ENCODE measurements around the gene HABP4. TPM values are rescaled to one million over a fixed set of nuclear protein-coding genes. Genes with fewer than 3 reads are reported as not detected.

The HABP4 gene
- total and polyA plus RNA-seq, 2 donors from 2014 or later, result 20.9 to 37.5 TPM

- intact Hi-C loops (cut with DNase I), result no loop called here
Observed at GRCh38 chr9:96484521-96484931, 34.6 kb downstream of the HABP4 start.

GRCh38 chr9:96485280-96485679 lies 35.3 kb downstream of the HABP4 start:
- Histone ChIP-seq H3K36me3 (ENCODE audit: control insufficient read depth in 2 of 3, insufficient read depth in 3 of 3, low read length in 3 of 3) (peaks cover 4 to 32% (median 13%) of the 10 kb centered on the region in 3 donors), H3K9ac (ENCODE audit: low read length in 3 of 3) (no peak overlapping the region), H3K27me3 (ENCODE audit: control insufficient read depth, insufficient read depth, low read length) (no peaks in the 10 kb centered on the region), H3K27ac (ENCODE audit: low read depth in 2 of 2, low read length in 2 of 2) (no peak overlapping the region), H3K4me3 (ENCODE audit: low read length in 3 of 3) (no peak overlapping the region), H3K4me1 (ENCODE audit: control insufficient read depth in 2 of 3, insufficient read depth in 2 of 3, low read depth in 1 of 3, low read length in 3 of 3) (peaks cover 0 to 20% (median 5%) of the 10 kb centered on the region in 3 donors), H3K9me3 (ENCODE audit: control insufficient read depth in 2 of 3, insufficient read depth in 1 of 3, low read length in 3 of 3) (no peaks in the 10 kb centered on the region)
- TF ChIP-seq, protein P1, sequence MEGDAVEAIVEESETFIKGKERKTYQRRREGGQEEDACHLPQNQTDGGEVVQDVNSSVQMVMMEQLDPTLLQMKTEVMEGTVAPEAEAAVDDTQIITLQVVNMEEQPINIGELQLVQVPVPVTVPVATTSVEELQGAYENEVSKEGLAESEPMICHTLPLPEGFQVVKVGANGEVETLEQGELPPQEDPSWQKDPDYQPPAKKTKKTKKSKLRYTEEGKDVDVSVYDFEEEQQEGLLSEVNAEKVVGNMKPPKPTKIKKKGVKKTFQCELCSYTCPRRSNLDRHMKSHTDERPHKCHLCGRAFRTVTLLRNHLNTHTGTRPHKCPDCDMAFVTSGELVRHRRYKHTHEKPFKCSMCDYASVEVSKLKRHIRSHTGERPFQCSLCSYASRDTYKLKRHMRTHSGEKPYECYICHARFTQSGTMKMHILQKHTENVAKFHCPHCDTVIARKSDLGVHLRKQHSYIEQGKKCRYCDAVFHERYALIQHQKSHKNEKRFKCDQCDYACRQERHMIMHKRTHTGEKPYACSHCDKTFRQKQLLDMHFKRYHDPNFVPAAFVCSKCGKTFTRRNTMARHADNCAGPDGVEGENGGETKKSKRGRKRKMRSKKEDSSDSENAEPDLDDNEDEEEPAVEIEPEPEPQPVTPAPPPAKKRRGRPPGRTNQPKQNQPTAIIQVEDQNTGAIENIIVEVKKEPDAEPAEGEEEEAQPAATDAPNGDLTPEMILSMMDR (IDR thresholded peaks at IDR 0.05; ENCODE audit: borderline replicate concordance, extremely low read depth, insufficient read depth), result no peak
- no peak for DNase-seq
- intact Hi-C loops (cut with DNase I), result no loop called here
- no peak for FAIRE-seq

More at GRCh38 chr9:96484521-96484931, 34.6 kb downstream of the HABP4 start:
- DNase-seq (no peak), FAIRE-seq (no peak)
- Histone ChIP-seq H3K4me1 (ENCODE audit: control insufficient read depth in 2 of 3, insufficient read depth in 2 of 3, low read depth in 1 of 3, low read length in 3 of 3) (peaks cover 0 to 20% (median 5%) of the 10 kb centered on the region in 3 donors), H3K36me3 (ENCODE audit: control insufficient read depth in 2 of 3, insufficient read depth in 3 of 3, low read length in 3 of 3) (peaks cover 4 to 25% (median 7%) of the 10 kb centered on the region in 3 donors), H3K9me3 (ENCODE audit: control insufficient read depth in 2 of 3, insufficient read depth in 1 of 3, low read length in 3 of 3) (no peaks in the 10 kb centered on the region), H3K27me3 (ENCODE audit: control insufficient read depth, insufficient read depth, low read length) (no peaks in the 10 kb centered on the region), H3K27ac (ENCODE audit: low read depth in 2 of 2, low read length in 2 of 2) (no peak overlapping the region), H3K9ac (ENCODE audit: low read length in 3 of 3) (no peak overlapping the region), H3K4me3 (ENCODE audit: low read length in 3 of 3) (no peak overlapping the region)
- TF ChIP-seq, protein P1 (IDR thresholded peaks at IDR 0.05; ENCODE audit: borderline replicate concordance, extremely low read depth, insufficient read depth), result no peak

- intact Hi-C loops (cut with DNase I), result no loop called here
- TF ChIP-seq, protein P1 (IDR thresholded peaks at IDR 0.05; ENCODE audit: borderline replicate concordance, extremely low read depth, insufficient read depth), result no peak
- Histone ChIP-seq H3K27ac (ENCODE audit: low read depth in 2 of 2, low read length in 2 of 2) (peak overlapping the region; percentile 33 to 70), H3K27me3 (ENCODE audit: control insufficient read depth, insufficient read depth, low read length) (no peaks in the 10 kb centered on the region), H3K9me3 (ENCODE audit: control insufficient read depth in 2 of 3, insufficient read depth in 1 of 3, low read length in 3 of 3) (no peaks in the 10 kb centered on the region), H3K9ac (ENCODE audit: low read length in 3 of 3) (no peak overlapping the region), H3K36me3 (ENCODE audit: control insufficient read depth in 2 of 3, insufficient read depth in 3 of 3, low read length in 3 of 3) (peaks cover 4 to 44% (median 21%) of the 10 kb centered on the region in 3 donors), H3K4me1 (ENCODE audit: control insufficient read depth in 2 of 3, insufficient read depth in 2 of 3, low read depth in 1 of 3, low read length in 3 of 3) (peaks cover 0 to 20% (median 6%) of the 10 kb centered on the region in 3 donors), H3K4me3 (ENCODE audit: low read length in 3 of 3) (no peak overlapping the region)
- DNase-seq (peak in 3 of 5 donors; percentile 22 to 85 (median 44)), FAIRE-seq (no peak)
Observed at GRCh38 chr9:96486386-96487028, 36.5 kb downstream of the HABP4 start.

Measured in kidney (tissue), 14 donors.